CD4-positive, CD25-positive, alpha-beta regulatory T cell (primary cell): ENCODE results near the gene PRKRA. TPM values are rescaled to one million over a fixed set of nuclear protein-coding genes. Genes with fewer than 3 reads are reported as not detected.

Experiments used
- ATAC-seq, 2 donors: fragments of 150-1000 bp; cut with Tn5 transposase; one replicate each; pipeline ENCODE4 v1.10.0; 2021; ENCODE audit warnings: low read depth in 2 of 2, moderate number of reproducible peaks in 2 of 2, moderate library complexity in 1 of 2
- DNase-seq, 3 donors: peaks; one replicate each; pipeline versions ENCODE4 v3.0.0 to v3.0.0-alpha.2; 2012 to 2022; ENCODE audit warnings: mixed read lengths in 1 of 3
- H3K27ac ChIP-seq: one replicate; pipeline ENCODE4 v1.7.0; 2013; ENCODE audit warnings: mild to moderate bottlenecking, low read length; ENCODE audit not compliant: insufficient read depth, poor library complexity, severe bottlenecking
- H3K27me3 ChIP-seq: one replicate; pipeline ENCODE4 v1.7.0; 2013; ENCODE audit warnings: low read length; ENCODE audit not compliant: control insufficient read depth, insufficient read depth
- H3K36me3 ChIP-seq: one replicate; pipeline ENCODE4 v1.7.0; 2013; ENCODE audit warnings: mild to moderate bottlenecking, low read length, moderate library complexity; ENCODE audit not compliant: control insufficient read depth, insufficient read depth
- H3K4me1 ChIP-seq: 2 replicates; pipeline ENCODE4 v1.7.0; 2013; ENCODE audit warnings: mild to moderate bottlenecking, low read length; ENCODE audit not compliant: insufficient read depth, control insufficient read depth, poor library complexity, severe bottlenecking
- H3K4me3 ChIP-seq: one replicate; pipeline ENCODE4 v1.7.0; 2013; ENCODE audit warnings: low read depth, mild to moderate bottlenecking, low read length, moderate library complexity
- H3K9me3 ChIP-seq, 2 experiments: 1 replicate in 1 of 2; 2 replicates in 1 of 2; pipeline ENCODE4 v1.7.0; 2013; ENCODE audit warnings: low read length in 2 of 2, mild to moderate bottlenecking in 1 of 2, moderate library complexity in 1 of 2; ENCODE audit not compliant: control insufficient read depth in 2 of 2
- H3K27ac Mint-ChIP-seq, 3 donors: one replicate each; pipeline ENCODE4 v1.8.0; 2020 to 2022; ENCODE audit warnings: mild to moderate bottlenecking in 3 of 3, mixed read lengths in 3 of 3, moderate library complexity in 2 of 3
- H3K27me3 Mint-ChIP-seq: one replicate; pipeline ENCODE4 v1.8.0; 2022; ENCODE audit warnings: mild to moderate bottlenecking, mixed read lengths
- H3K36me3 Mint-ChIP-seq: one replicate; pipeline ENCODE4 v1.8.0; 2020; ENCODE audit warnings: mixed read lengths
- H3K4me1 Mint-ChIP-seq, 4 donors: one replicate each; pipeline ENCODE4 v1.8.0; 2020 to 2022; ENCODE audit warnings: mixed read lengths in 4 of 4, mild to moderate bottlenecking in 1 of 4
- H3K4me3 Mint-ChIP-seq, 4 donors: one replicate each; pipeline ENCODE4 v1.8.0; 2020 to 2022; ENCODE audit warnings: mild to moderate bottlenecking in 4 of 4, mixed read lengths in 4 of 4, moderate library complexity in 3 of 4
- H3K9me3 Mint-ChIP-seq, 7 donors: one replicate each; pipeline ENCODE4 v1.8.0; 2020 to 2022; ENCODE audit warnings: mixed read lengths in 7 of 7, mild to moderate bottlenecking in 3 of 7, moderate library complexity in 2 of 7
- polyA plus RNA-seq, 4 donors: library from polyadenylated mRNA; unstranded; fragments of 300-500 nt; fragmentation: Illumina TruSeq; gene quantifications; one replicate each; pipeline ENCODE4 v1.2.3, GENCODE V29; 2021
- total RNA-seq: library from RNA; stranded (reverse); gene quantifications from one replicate; pipeline ENCODE4 v1.2.3, GENCODE V29; 2022

PRKRA gene
- total and polyA plus RNA-seq, 5 donors from 2014 or later = 50.8 to 103 (median 53.3) TPM

DNA sequence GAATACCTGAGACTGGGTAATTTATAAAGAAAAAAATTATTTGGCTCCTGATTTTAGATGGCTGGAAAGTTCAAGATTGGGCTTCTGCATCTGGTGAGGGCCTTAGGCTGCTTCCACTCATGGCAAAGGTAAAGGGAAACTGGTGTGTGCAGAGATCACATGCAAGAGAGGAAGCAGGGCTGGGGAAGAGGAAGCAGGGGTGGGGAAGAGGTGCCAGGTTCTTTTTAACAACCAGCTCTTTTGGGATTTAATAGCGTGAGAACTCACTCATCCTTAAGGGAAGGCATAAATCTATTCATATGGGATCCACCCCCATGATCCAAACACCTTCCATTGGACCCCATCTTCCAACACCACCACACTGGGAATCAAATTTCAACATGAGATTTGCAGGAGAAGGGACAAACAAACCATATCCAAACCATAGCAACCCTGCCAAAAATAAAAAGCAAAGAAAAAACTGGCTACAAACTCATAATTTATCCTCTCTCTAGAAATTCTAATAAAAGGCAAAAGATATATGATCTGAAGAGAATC, 30.4 kb downstream of the PRKRA start:
- Mint-ChIP-seq H3K27me3 (no peaks in the 10 kb centered on the region), H3K36me3 (peaks cover 29% of the 10 kb centered on the region), H3K4me1 (peaks cover 4 to 27% (median 12%) of the 10 kb centered on the region in 4 donors), H3K27ac (peak overlapping the region in 1 of 3 donors; percentile 60), H3K9me3 (peaks cover 0 to 12% (median 2%) of the 10 kb centered on the region in 7 donors), H3K4me3 (no peak overlapping the region)
- Histone ChIP-seq H3K4me3 (no peak overlapping the region), H3K4me1 (no peaks in the 10 kb centered on the region), H3K36me3 (no peaks in the 10 kb centered on the region), H3K27me3 (no peaks in the 10 kb centered on the region), H3K9me3 (peaks cover 0 to 5% of the 10 kb centered on the region in 2 experiments), H3K27ac (no peak overlapping the region)
- DNase-seq (no peak), ATAC-seq (no peak)

GRCh38 chr2:178419123-178419522, 31.9 kb downstream of the PRKRA start:
- H3K27me3 Mint-ChIP-seq = no peaks in the 10 kb centered on the region
- no peak overlapping the region for H3K27ac ChIP-seq
- H3K9me3 Mint-ChIP-seq = no peaks in the 10 kb centered on the region
- no peaks in the 10 kb centered on the region for H3K36me3 ChIP-seq
- ATAC-seq (no peak), DNase-seq (peak in 1 of 3 donors; percentile 45)
- H3K4me1 ChIP-seq = peaks cover 10% of the 10 kb centered on the region
- H3K36me3 Mint-ChIP-seq = peaks cover 17% of the 10 kb centered on the region
- no peak overlapping the region for H3K4me3 ChIP-seq
- H3K4me3 Mint-ChIP-seq = no peak overlapping the region
- no peaks in the 10 kb centered on the region for H3K9me3 ChIP-seq
- H3K27ac Mint-ChIP-seq = peak overlapping the region in 1 of 3 donors; percentile 5
- peaks cover 12 to 34% (median 21%) of the 10 kb centered on the region in 4 donors for H3K4me1 Mint-ChIP-seq
- no peaks in the 10 kb centered on the region for H3K27me3 ChIP-seq

- peak overlapping the region; percentile 0 for H3K27ac ChIP-seq
- DNase-seq = no peak
- no peak overlapping the region for H3K4me3 Mint-ChIP-seq
Observed at GRCh38 chr2:178418426-178418825, 32.5 kb downstream of the PRKRA start.

GRCh38 chr2:178417916-178418315, 33.1 kb downstream of the PRKRA start:
- Mint-ChIP-seq H3K9me3 (peaks cover 0 to 1% (median 0%) of the 10 kb centered on the region in 7 donors), H3K4me3 (peak overlapping the region in 1 of 4 donors; percentile 16), H3K27ac (no peak overlapping the region), H3K27me3 (no peaks in the 10 kb centered on the region), H3K4me1 (peaks cover 14 to 39% (median 27%) of the 10 kb centered on the region in 4 donors), H3K36me3 (peaks cover 13% of the 10 kb centered on the region)
- DNase-seq (no peak), ATAC-seq (no peak)
- Histone ChIP-seq H3K4me3 (no peak overlapping the region), H3K27me3 (no peaks in the 10 kb centered on the region), H3K4me1 (peaks cover 14% of the 10 kb centered on the region), H3K27ac (peak overlapping the region; percentile 0), H3K9me3 (no peaks in the 10 kb centered on the region), H3K36me3 (no peaks in the 10 kb centered on the region)

More at GRCh38 chr2:178418426-178418825, 32.5 kb downstream of the PRKRA start:
- Histone ChIP-seq H3K27me3 (no peaks in the 10 kb centered on the region), H3K36me3 (no peaks in the 10 kb centered on the region), H3K4me1 (peaks cover 14% of the 10 kb centered on the region), H3K9me3 (no peaks in the 10 kb centered on the region), H3K4me3 (no peak overlapping the region)
- Mint-ChIP-seq H3K36me3 (peaks cover 13% of the 10 kb centered on the region), H3K4me1 (peaks cover 14 to 34% (median 24%) of the 10 kb centered on the region in 4 donors), H3K9me3 (peaks cover 0 to 1% (median 0%) of the 10 kb centered on the region in 7 donors), H3K27me3 (no peaks in the 10 kb centered on the region), H3K27ac (no peak overlapping the region)
- ATAC-seq = no peak

DNA sequence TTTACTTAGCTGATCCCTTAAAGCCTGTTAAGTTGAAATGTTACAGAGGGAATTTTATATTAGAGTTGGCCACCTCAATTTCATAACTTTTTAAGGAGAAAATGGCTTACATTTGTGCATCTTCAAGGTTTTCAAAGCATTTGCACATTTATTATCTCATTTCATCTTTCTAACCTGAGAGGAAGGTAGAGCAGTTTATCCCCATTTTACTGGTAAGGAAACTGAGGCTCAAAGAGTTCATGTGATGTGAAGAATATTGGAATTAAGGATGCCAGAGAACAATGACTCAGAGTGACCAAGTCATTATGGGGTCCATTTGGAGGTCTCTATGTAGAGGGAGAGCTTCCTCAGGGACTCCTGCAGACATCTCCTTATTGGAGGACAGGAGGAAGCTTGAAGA, 35.0 kb downstream of the PRKRA start:
- H3K4me1 Mint-ChIP-seq = peaks cover 14 to 42% (median 27%) of the 10 kb centered on the region in 4 donors
- H3K27me3 Mint-ChIP-seq = no peaks in the 10 kb centered on the region
- ATAC-seq = no peak

DNA sequence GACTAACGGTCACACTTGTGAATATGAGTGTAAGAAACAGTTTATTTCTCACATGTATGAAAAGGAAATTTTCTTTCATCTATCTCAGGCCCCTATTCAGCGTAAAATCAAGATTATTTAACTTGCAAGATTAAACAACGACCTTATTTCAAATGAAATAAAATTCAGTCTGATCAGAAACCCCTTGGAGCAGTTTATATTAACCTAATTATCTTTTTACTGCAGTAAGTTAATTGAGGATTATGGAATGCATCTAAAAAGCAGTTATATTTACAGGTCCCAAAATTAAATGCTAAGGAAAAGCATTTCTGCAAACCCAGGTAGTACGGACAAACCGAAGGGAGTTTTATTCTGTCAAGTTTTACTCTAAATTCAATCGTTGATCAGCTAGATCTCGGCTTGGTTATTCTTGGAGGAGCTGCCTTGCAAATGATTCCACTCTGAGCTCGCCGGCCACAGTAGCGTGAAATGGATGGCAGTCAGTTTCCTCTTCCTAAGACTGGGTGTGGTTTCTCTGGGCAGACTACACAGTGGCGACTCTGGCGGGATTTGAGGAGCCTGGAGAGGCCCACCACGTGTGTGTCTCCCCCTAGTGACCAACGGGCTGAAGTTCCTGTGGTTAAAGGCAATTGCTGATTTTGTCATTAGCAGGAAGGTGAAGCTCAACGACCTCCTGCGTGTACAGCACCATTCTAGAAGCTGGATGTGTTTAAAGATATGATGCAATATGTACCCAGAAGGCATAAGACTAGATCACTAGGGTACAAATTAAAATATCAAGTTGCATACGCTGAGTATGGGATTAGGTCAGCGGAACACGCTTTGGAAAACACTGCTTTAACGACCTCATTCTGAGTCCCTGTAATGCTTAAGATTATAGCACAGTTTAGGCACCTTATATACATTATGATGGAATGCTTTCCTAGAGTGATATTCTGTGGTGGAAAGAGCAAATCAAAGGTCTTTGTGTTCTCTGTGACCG, 36.4 kb downstream of the PRKRA start:
- peaks cover 12 to 39% (median 25%) of the 10 kb centered on the region in 4 donors for H3K4me1 Mint-ChIP-seq
- peaks cover 0 to 1% (median 0%) of the 10 kb centered on the region in 7 donors for H3K9me3 Mint-ChIP-seq
- Histone ChIP-seq H3K36me3 (no peaks in the 10 kb centered on the region), H3K27me3 (no peaks in the 10 kb centered on the region), H3K4me3 (peak overlapping the region; percentile 98), H3K9me3 (no peaks in the 10 kb centered on the region), H3K27ac (peak overlapping the region; percentile 82), H3K4me1 (peaks cover 14% of the 10 kb centered on the region)
- peak overlapping the region; percentile 95 to 98 (median 98) for H3K27ac Mint-ChIP-seq
- no peaks in the 10 kb centered on the region for H3K36me3 Mint-ChIP-seq
- DNase-seq (peak; percentile 72 to 93 (median 77)), ATAC-seq (peak; percentile 68 to 76)
- no peaks in the 10 kb centered on the region for H3K27me3 Mint-ChIP-seq
- peak overlapping the region; percentile 87 to 91 (median 89) for H3K4me3 Mint-ChIP-seq

More for the DNA sequence above, 35.0 kb downstream of the PRKRA start:
- Histone ChIP-seq H3K4me3 (no peak overlapping the region), H3K9me3 (no peaks in the 10 kb centered on the region), H3K36me3 (no peaks in the 10 kb centered on the region), H3K27ac (no peak overlapping the region), H3K27me3 (no peaks in the 10 kb centered on the region), H3K4me1 (peaks cover 14% of the 10 kb centered on the region)
- Mint-ChIP-seq H3K4me3 (no peak overlapping the region), H3K36me3 (peaks cover 2% of the 10 kb centered on the region), H3K9me3 (peaks cover 0 to 1% (median 0%) of the 10 kb centered on the region in 7 donors), H3K27ac (peak overlapping the region in 1 of 3 donors; percentile 3)
- DNase-seq = no peak

DNA sequence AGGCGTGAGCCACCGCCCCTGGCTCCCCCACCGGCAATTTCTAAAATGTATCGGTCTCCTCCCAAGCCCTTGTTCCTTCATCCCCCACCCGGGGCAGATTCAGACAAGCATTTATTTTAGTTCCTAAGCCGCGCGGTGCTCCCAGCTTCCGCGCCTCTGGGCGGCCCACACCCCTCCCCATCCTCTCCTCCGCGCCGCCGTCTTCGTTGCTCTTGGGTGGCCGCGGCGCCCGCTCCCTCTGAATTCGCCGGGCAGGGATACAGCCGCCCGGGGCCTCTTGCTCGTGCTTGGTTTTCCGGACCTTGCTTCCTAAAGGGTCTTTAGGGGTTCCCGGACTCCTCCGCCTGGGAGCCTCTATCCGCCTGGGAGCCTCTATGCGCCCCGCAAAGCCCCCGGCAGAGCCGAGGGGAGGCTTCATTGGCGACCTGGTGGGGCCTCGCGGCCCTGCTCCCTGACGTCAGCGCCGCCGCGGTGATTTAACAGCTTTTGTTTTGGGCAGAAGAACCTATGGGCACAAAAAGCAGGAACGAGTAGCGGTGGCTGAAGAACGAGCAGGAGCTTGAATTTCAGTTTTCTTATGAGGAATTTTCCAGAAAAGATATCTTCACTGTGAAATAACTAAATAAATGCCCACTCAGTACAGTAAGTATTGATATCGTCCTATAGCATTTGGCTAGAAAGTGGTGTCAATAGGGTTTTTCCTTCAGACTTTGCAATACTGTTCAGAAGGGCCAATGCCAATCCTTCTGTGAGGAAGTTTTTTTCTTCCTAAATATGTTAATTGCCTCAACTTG, 37.3 kb downstream of the PRKRA start:
- no peaks in the 10 kb centered on the region for H3K27me3 ChIP-seq
- peak overlapping the region; percentile 98 for H3K4me3 ChIP-seq
- no peaks in the 10 kb centered on the region for H3K9me3 ChIP-seq
- H3K4me3 Mint-ChIP-seq = peak overlapping the region; percentile 87 to 91 (median 89)
- H3K27ac ChIP-seq = peak overlapping the region; percentile 82
- DNase-seq = peak; percentile 65 to 89 (median 80)
- no peaks in the 10 kb centered on the region for H3K36me3 Mint-ChIP-seq
- H3K9me3 Mint-ChIP-seq = peaks cover 0 to 1% (median 0%) of the 10 kb centered on the region in 7 donors
- H3K27ac Mint-ChIP-seq = peak overlapping the region; percentile 95 to 98 (median 98)
- no peaks in the 10 kb centered on the region for H3K27me3 Mint-ChIP-seq
- ATAC-seq = peak; percentile 76 to 82
- peaks cover 14% of the 10 kb centered on the region for H3K4me1 ChIP-seq
- H3K4me1 Mint-ChIP-seq = peaks cover 8 to 37% (median 20%) of the 10 kb centered on the region in 4 donors
- H3K36me3 ChIP-seq = no peaks in the 10 kb centered on the region
